H9 (cell line): Measurements from ENCODE around the gene FAM131C. TPM values are rescaled to one million over a fixed set of nuclear protein-coding genes. Genes with fewer than 3 reads are reported as not detected.
A peak's percentile ranks its signal among the peaks of the same experiment; 100 is the strongest.

Source experiments
- DNase-seq: peaks from one replicate; pipeline ENCODE4 v3.0.0-alpha.2; 2017
- H2AFZ ChIP-seq: one replicate; pipeline ENCODE4 v1.6.1; 2013; ENCODE audit warnings: mild to moderate bottlenecking, low read length, control low read depth, moderate library complexity
- H2AK5ac ChIP-seq: 2 replicates; pipeline ENCODE4 v1.6.1; 2013; ENCODE audit warnings: low read length, control low read depth, mixed read lengths; ENCODE audit not compliant: insufficient read length
- H2BK120ac ChIP-seq: one replicate; pipeline ENCODE4 v1.6.1; 2013; ENCODE audit warnings: low read depth, mild to moderate bottlenecking, low read length, control low read depth, inconsistent platforms; ENCODE audit not compliant: poor library complexity, severe bottlenecking
- H2BK12ac ChIP-seq: 2 replicates; pipeline ENCODE4 v1.6.1; 2013; ENCODE audit warnings: low read length, control low read depth, mixed read lengths, low read depth; ENCODE audit not compliant: insufficient read length
- H2BK15ac ChIP-seq: 2 replicates; pipeline ENCODE4 v1.6.1; 2013; ENCODE audit warnings: low read depth, low read length, control low read depth
- H2BK20ac ChIP-seq: one replicate; pipeline ENCODE4 v1.6.1; 2013; ENCODE audit warnings: low read depth, mild to moderate bottlenecking, low read length, control low read depth, inconsistent platforms; ENCODE audit not compliant: poor library complexity, severe bottlenecking
- H2BK5ac ChIP-seq: 2 replicates; pipeline ENCODE4 v1.6.1; 2013; ENCODE audit warnings: low read length, control low read depth, mixed read lengths; ENCODE audit not compliant: insufficient read length
- H3K14ac ChIP-seq: 2 replicates; pipeline ENCODE4 v1.6.1; 2013; ENCODE audit warnings: low read length, control low read depth; ENCODE audit not compliant: insufficient read depth
- H3K18ac ChIP-seq: 2 replicates; pipeline ENCODE4 v1.6.1; 2013; ENCODE audit warnings: low read depth, mild to moderate bottlenecking, mixed read lengths, low read length, control low read depth; ENCODE audit not compliant: insufficient read length
- H3K23ac ChIP-seq: 2 replicates; pipeline ENCODE4 v1.6.1; 2013; ENCODE audit warnings: low read length, control low read depth, mixed read lengths, low read depth; ENCODE audit not compliant: insufficient read length
- H3K23me2 ChIP-seq: 2 replicates; pipeline ENCODE4 v1.6.1; 2013; ENCODE audit warnings: low read depth, mild to moderate bottlenecking, mixed read lengths, low read length, control low read depth; ENCODE audit not compliant: insufficient read length, poor library complexity, severe bottlenecking
- H3K27ac ChIP-seq: 2 replicates; pipeline ENCODE4 v1.5.1; 2013; ENCODE audit warnings: low read length, control low read depth, mixed read lengths, low read depth; ENCODE audit not compliant: insufficient read length
- H3K27me3 ChIP-seq: 2 replicates; pipeline ENCODE4 v1.6.1; 2013; ENCODE audit warnings: low read length, control low read depth, inconsistent platforms; ENCODE audit not compliant: insufficient read depth
- H3K4ac ChIP-seq: 2 replicates; pipeline ENCODE4 v1.6.1; 2013; ENCODE audit warnings: low read depth, mild to moderate bottlenecking, control low read depth, inconsistent platforms, low read length, moderate library complexity
- H3K4me1 ChIP-seq: 2 replicates; pipeline ENCODE4 v1.6.1; 2013; ENCODE audit warnings: low read length, control low read depth, inconsistent platforms; ENCODE audit not compliant: insufficient read depth
- H3K4me2 ChIP-seq: 2 replicates; pipeline ENCODE4 v1.6.1; 2013; ENCODE audit warnings: low read length, control low read depth, mixed read lengths; ENCODE audit not compliant: insufficient read length, insufficient read depth
- H3K56ac ChIP-seq: 2 replicates; pipeline ENCODE4 v1.6.1; 2013; ENCODE audit warnings: low read depth, mild to moderate bottlenecking, mixed read lengths, low read length, control low read depth; ENCODE audit not compliant: insufficient read length
- H3K79me1 ChIP-seq: 2 replicates; pipeline ENCODE4 v1.6.1; 2013; ENCODE audit warnings: low read depth, mild to moderate bottlenecking, moderate library complexity, low read length, control low read depth, inconsistent platforms; ENCODE audit not compliant: insufficient read depth, poor library complexity, severe bottlenecking
- H3K79me2 ChIP-seq: 2 replicates; pipeline ENCODE4 v1.6.1; 2013; ENCODE audit warnings: low read length, control low read depth, inconsistent platforms; ENCODE audit not compliant: insufficient read depth
- H3K9ac ChIP-seq: 2 replicates; pipeline ENCODE4 v1.6.1; 2013; ENCODE audit warnings: low read length, control low read depth, mixed read lengths; ENCODE audit not compliant: insufficient read length; ENCODE audit errors: extremely low read depth
- H3K9me3 ChIP-seq: one replicate; pipeline ENCODE4 v1.6.1; 2013; ENCODE audit warnings: low read depth, low read length, inconsistent platforms; ENCODE audit not compliant: control insufficient read depth
- H3T11ph ChIP-seq: one replicate; pipeline ENCODE4 v1.6.1; 2013; ENCODE audit warnings: mild to moderate bottlenecking, low read length, control low read depth, inconsistent platforms
- H4K20me1 ChIP-seq: one replicate; pipeline ENCODE4 v1.6.1; 2013; ENCODE audit not compliant: control insufficient read depth, insufficient read length, insufficient read depth
- H4K5ac ChIP-seq: 2 replicates; pipeline ENCODE4 v1.6.1; 2013; ENCODE audit warnings: low read depth, mild to moderate bottlenecking, mixed read lengths, low read length, control low read depth; ENCODE audit not compliant: insufficient read length
- H4K8ac ChIP-seq: replicated peaks from 2 replicates; pipeline ENCODE4 v1.6.1; 2013; ENCODE audit warnings: low read length, control low read depth, mixed read lengths, low read depth; ENCODE audit not compliant: insufficient read length
- H4K91ac ChIP-seq: 2 replicates; pipeline ENCODE4 v1.6.1; 2013; ENCODE audit warnings: low read depth, mild to moderate bottlenecking, moderate library complexity, mixed read lengths, low read length, control low read depth; ENCODE audit not compliant: insufficient read length
- H3K27ac Mint-ChIP-seq, 3 experiments: 2 replicates in 2 of 3; 3 replicates in 1 of 3; pipeline ENCODE4 v1.8.0; 2020 to 2021; ENCODE audit warnings: mixed read lengths in 3 of 3, mild to moderate bottlenecking in 1 of 3, moderate library complexity in 1 of 3
- H3K27me3 Mint-ChIP-seq: 2 replicates; pipeline ENCODE4 v1.8.0; 2021; ENCODE audit warnings: low read depth, mild to moderate bottlenecking, moderate library complexity, mixed read lengths
- H3K36me3 Mint-ChIP-seq, 3 experiments: 2 replicates in 2 of 3; 3 replicates in 1 of 3; pipeline ENCODE4 v1.8.0; 2020 to 2021; ENCODE audit warnings: low read depth in 3 of 3, mixed read lengths in 3 of 3; ENCODE audit not compliant: insufficient read depth in 1 of 3
- H3K4me1 Mint-ChIP-seq, 2 experiments: 2 replicates each; pipeline ENCODE4 v1.8.0; 2020; ENCODE audit warnings: mixed read lengths in 2 of 2
- H3K4me3 Mint-ChIP-seq, 2 experiments: 2 replicates in 1 of 2; 3 replicates in 1 of 2; pipeline ENCODE4 v1.8.0; 2020 to 2021; ENCODE audit warnings: mild to moderate bottlenecking in 2 of 2, mixed read lengths in 2 of 2, moderate library complexity in 1 of 2
- H3K9me3 Mint-ChIP-seq, 2 experiments: 2 replicates in 1 of 2; 3 replicates in 1 of 2; pipeline ENCODE4 v1.8.0; 2020; ENCODE audit warnings: mild to moderate bottlenecking in 2 of 2, mixed read lengths in 2 of 2, moderate library complexity in 1 of 2
- CTCF ChIP-seq: fragments of 200-600 bp; sonication (generic); conservative IDR thresholded peaks from 3 replicates; pipeline ENCODE4 v1.8.0; 2021; ENCODE audit warnings: antibody characterized with exemption, mild to moderate bottlenecking
- WGBS: extraction: QIAGEN DNeasy Blood & Tissue Kit; methylation state at CpG from one replicate; pipeline ENCODE4 v1.1.7; 2013; ENCODE audit warnings: missing lambda C conversion rate, low lambda C conversion rate, mixed read lengths; ENCODE audit not compliant: insufficient read length; ENCODE audit errors: extremely low coverage; 5-methylcytosine and 5-hydroxymethylcytosine counted together
- total RNA-seq: library from RNA; stranded (reverse); gene quantifications from 2 replicates; pipeline ENCODE4 v1.2.1, GENCODE V29; 2021

The FAM131C gene
- total RNA-seq, 1 experiment from 2014 or later = 0.61 TPM

- Histone ChIP-seq H3K27me3 (no peaks in the 10 kb centered on the region), H2BK20ac (no peak overlapping the region), H4K91ac (no peak overlapping the region), H2BK12ac (no peak overlapping the region), H3K23me2 (no peaks in the 10 kb centered on the region), H3K9me3 (no peaks in the 10 kb centered on the region), H4K5ac (no peak overlapping the region), H4K20me1 (no peaks in the 10 kb centered on the region), H3K4me1 (no peaks in the 10 kb centered on the region), H3K18ac (no peak overlapping the region), H3K4me2 (no peak overlapping the region), H2BK5ac (no peak overlapping the region), H2BK120ac (no peak overlapping the region), H2AFZ (no peak overlapping the region), H3T11ph (no peak overlapping the region), H2AK5ac (no peak overlapping the region), H4K8ac (no peak overlapping the region), H3K23ac (no peak overlapping the region), H3K14ac (peak overlapping the region; percentile 40; the same call in 1 of the 2 replicates), H3K79me2 (no peaks in the 10 kb centered on the region), H2BK15ac (no peak overlapping the region), H3K79me1 (no peaks in the 10 kb centered on the region), H3K56ac (no peak overlapping the region), H3K27ac (no peak overlapping the region), H3K9ac (no peak overlapping the region), H3K4ac (no peak overlapping the region)
- WGBS = no CpG with 5 or more reads among the region's 6 CpGs
- DNase-seq = no peak
- H3K4me3 Mint-ChIP-seq = no peak overlapping the region
- H3K27me3 Mint-ChIP-seq = peaks cover 52% of the 10 kb centered on the region
- H3K36me3 Mint-ChIP-seq = no peaks in the 10 kb centered on the region
- H3K9me3 Mint-ChIP-seq = no peaks in the 10 kb centered on the region; a peak in 1 of 5 replicates
- peaks cover 11 to 33% of the 10 kb centered on the region in 2 experiments for H3K4me1 Mint-ChIP-seq
- no peak for TF ChIP-seq CTCF
- H3K27ac Mint-ChIP-seq = no peak overlapping the region
Measured at GRCh38 chr1:16020325-16020724, 53.1 kb downstream of the FAM131C start.
